MM.1S (cell line): ENCODE measurements around the gene NUCKS1.

Experiments
- DNase-seq: peaks from one replicate; pipeline ENCODE4 v3.0.0-alpha.2; 2015
- H2AFZ ChIP-seq: fragments of 300-600 bp; sonication (generic); 2 replicates; pipeline ENCODE4 v1.6.0; 2016; ENCODE audit warnings: antibody characterized with exemption, low read length
- H3F3A ChIP-seq: fragments of 300-600 bp; sonication (generic); 2 replicates; pipeline ENCODE4 v1.6.1; 2016; ENCODE audit warnings: mild to moderate bottlenecking, antibody characterized with exemption, low read length, moderate library complexity, mixed read lengths; ENCODE audit not compliant: insufficient read depth
- H3K27ac ChIP-seq: fragments of 300-600 bp; sonication (generic); 2 replicates; pipeline ENCODE4 v1.5.1; 2016; ENCODE audit warnings: mild to moderate bottlenecking, low read length
- H3K27me3 ChIP-seq: fragments of 300-600 bp; sonication (generic); replicated peaks from 2 replicates; pipeline ENCODE4 v1.6.0; 2016; ENCODE audit warnings: low read length; ENCODE audit not compliant: insufficient read depth
- H3K36me3 ChIP-seq: fragments of 300-600 bp; sonication (generic); replicated peaks from 2 replicates; pipeline ENCODE4 v1.6.1; 2016; ENCODE audit warnings: mild to moderate bottlenecking, low read length, mixed read lengths; ENCODE audit not compliant: insufficient read depth
- H3K4me1 ChIP-seq: fragments of 300-600 bp; sonication (generic); 2 replicates; pipeline ENCODE4 v1.6.1; 2016; ENCODE audit warnings: low read length, mixed read lengths
- H3K4me2 ChIP-seq: fragments of 300-600 bp; sonication (generic); 2 replicates; pipeline ENCODE4 v1.6.0; 2016; ENCODE audit warnings: low read depth, low read length
- H3K4me3 ChIP-seq: fragments of 300-600 bp; sonication (generic); 2 replicates; pipeline ENCODE4 v1.5.1; 2016; ENCODE audit warnings: low read length, mixed read lengths
- H3K79me2 ChIP-seq: fragments of 300-600 bp; sonication (generic); 2 replicates; pipeline ENCODE4 v1.6.1; 2016; ENCODE audit warnings: mixed run types, low read length, mixed read lengths
- H3K9ac ChIP-seq: fragments of 300-600 bp; sonication (generic); 2 replicates; pipeline ENCODE4 v1.6.1; 2016; ENCODE audit warnings: low read length, mixed read lengths
- H3K9me2 ChIP-seq: fragments of 300-600 bp; sonication (generic); replicated peaks from 2 replicates; pipeline ENCODE4 v1.6.1; 2016; ENCODE audit warnings: mild to moderate bottlenecking, low read length, mixed read lengths; ENCODE audit not compliant: insufficient read depth
- H3K9me3 ChIP-seq: fragments of 300-600 bp; sonication (generic); replicated peaks from 2 replicates; pipeline ENCODE4 v1.6.1; 2016; ENCODE audit warnings: mild to moderate bottlenecking, low read length, mixed read lengths; ENCODE audit not compliant: insufficient read depth
- H4K20me1 ChIP-seq: fragments of 300-600 bp; sonication (generic); 2 replicates; pipeline ENCODE4 v1.6.1; 2016; ENCODE audit warnings: mild to moderate bottlenecking, low read length, moderate library complexity, mixed read lengths; ENCODE audit not compliant: insufficient read depth
- CTCF ChIP-seq: fragments of 300-600 bp; sonication (generic); IDR thresholded peaks from 2 replicates; pipeline ENCODE4 v1.5.1; 2016; ENCODE audit warnings: antibody characterized with exemption, low read length, mixed read lengths
- EZH2 ChIP-seq: fragments of 300-600 bp; sonication (generic); optimal IDR thresholded peaks from 2 replicates; pipeline ENCODE3; 2017; ENCODE audit warnings: low read depth, mild to moderate bottlenecking, antibody characterized with exemption, low read length, mixed read lengths
- EZH2phosphoT487 ChIP-seq: fragments of 300-600 bp; sonication (generic); IDR thresholded peaks from 2 replicates; pipeline ENCODE4 v1.6.1; 2018; ENCODE audit warnings: antibody characterized with exemption, low read length

The NUCKS1 gene

GRCh38 chr1:205763980-205764379 lies 14.0 kb upstream of the NUCKS1 start:
- H3K4me2 ChIP-seq = no peak overlapping the region
- H3K4me1 ChIP-seq = no peaks in the 10 kb centered on the region
- H3K9me2 ChIP-seq = no peaks in the 10 kb centered on the region
- no peak for DNase-seq
- H4K20me1 ChIP-seq = no peaks in the 10 kb centered on the region
- H3K9ac ChIP-seq = no peak overlapping the region
- no peaks in the 10 kb centered on the region for H3K27me3 ChIP-seq
- H3F3A ChIP-seq = no peaks in the 10 kb centered on the region
- no peaks in the 10 kb centered on the region for H3K36me3 ChIP-seq
- no peaks in the 10 kb centered on the region for H3K9me3 ChIP-seq
- H3K27ac ChIP-seq = no peak overlapping the region
- H2AFZ ChIP-seq = no peak overlapping the region
- no peak overlapping the region for H3K4me3 ChIP-seq
- H3K79me2 ChIP-seq = no peaks in the 10 kb centered on the region
- TF ChIP-seq CTCF = no peak
- TF ChIP-seq EZH2 = no peak
- no peak for TF ChIP-seq EZH2phosphoT487

- no peak for TF ChIP-seq EZH2phosphoT487
- no peak for TF ChIP-seq CTCF
- no peak for TF ChIP-seq EZH2
- DNase-seq = no peak
- Histone ChIP-seq H3K9me2 (no peaks in the 10 kb centered on the region), H3K9ac (no peak overlapping the region), H3K4me1 (peaks cover 14% of the 10 kb centered on the region), H3K36me3 (no peaks in the 10 kb centered on the region), H4K20me1 (no peaks in the 10 kb centered on the region), H3F3A (peaks cover 8% of the 10 kb centered on the region; the same call in 1 of the 2 replicates), H3K4me3 (no peak overlapping the region), H3K79me2 (no peaks in the 10 kb centered on the region), H3K27ac (no peak overlapping the region), H3K4me2 (no peak overlapping the region), H3K27me3 (no peaks in the 10 kb centered on the region), H2AFZ (no peak overlapping the region), H3K9me3 (no peaks in the 10 kb centered on the region)
Measured at GRCh38 chr1:205760606-205761005, 10.6 kb upstream of the NUCKS1 start.

- TF ChIP-seq EZH2phosphoT487 (no peak), EZH2 (no peak), CTCF (no peak)
- H3K4me1 ChIP-seq = peaks cover 14% of the 10 kb centered on the region
Measured at GRCh38 chr1:205756552-205756951, 6.6 kb upstream of the NUCKS1 start.

More at GRCh38 chr1:205756552-205756951, 6.6 kb upstream of the NUCKS1 start:
- no peaks in the 10 kb centered on the region for H3K27me3 ChIP-seq
- H3K4me2 ChIP-seq = no peak overlapping the region
- no peaks in the 10 kb centered on the region for H4K20me1 ChIP-seq
- H3K27ac ChIP-seq = no peak overlapping the region
- H3K4me3 ChIP-seq = no peak overlapping the region
- H3K36me3 ChIP-seq = no peaks in the 10 kb centered on the region
- no peak overlapping the region for H3K9ac ChIP-seq
- H3K9me2 ChIP-seq = no peaks in the 10 kb centered on the region
- H2AFZ ChIP-seq = no peak overlapping the region
- peaks cover 8% of the 10 kb centered on the region; the same call in 1 of the 2 replicates for H3F3A ChIP-seq
- H3K9me3 ChIP-seq = no peaks in the 10 kb centered on the region
- H3K79me2 ChIP-seq = no peaks in the 10 kb centered on the region
- no peak for DNase-seq
